Mesodermal cell (in vitro differentiated cells): ENCODE results near the gene CCL28.
"Not testable (repeated sequence)": the region's sequence is repeated elsewhere in the genome, so short reads cannot be mapped to it uniquely, and the experiment has no call there.

Experiments
- H3K27ac ChIP-seq: 2 replicates; pipeline ENCODE4 v1.7.0; 2013; ENCODE audit warnings: mild to moderate bottlenecking, low read depth, low read length, moderate library complexity; ENCODE audit not compliant: severe bottlenecking
- H3K36me3 ChIP-seq: 2 replicates; pipeline ENCODE4 v1.7.1; 2013; ENCODE audit warnings: mild to moderate bottlenecking, low read length, moderate library complexity; ENCODE audit not compliant: control insufficient read depth, insufficient read depth
- H3K4me1 ChIP-seq: one replicate; pipeline ENCODE4 v1.7.1; 2013; ENCODE audit warnings: mild to moderate bottlenecking, low read length; ENCODE audit not compliant: insufficient read depth, control insufficient read depth, poor library complexity, severe bottlenecking
- H3K4me3 ChIP-seq: 2 replicates; pipeline ENCODE4 v1.7.0; 2013; ENCODE audit warnings: low read length, control low read depth, mild to moderate bottlenecking; ENCODE audit not compliant: insufficient read depth, poor library complexity, severe bottlenecking; ENCODE audit errors: extremely low read depth
- H3K9me3 ChIP-seq: 2 replicates; pipeline ENCODE4 v1.7.1; 2013; ENCODE audit warnings: mild to moderate bottlenecking, low read length, moderate library complexity; ENCODE audit not compliant: control insufficient read depth
- WGBS, 2 experiments: methylation state at CpG; one replicate each; pipeline ENCODE4 v1.1.5; 2013; ENCODE audit warnings: missing lambda C conversion rate in 2 of 2; ENCODE audit not compliant: insufficient coverage in 2 of 2; 5-methylcytosine and 5-hydroxymethylcytosine counted together

The CCL28 gene

GRCh38 chr5:43370352-43370751 lies 41.8 kb downstream of the CCL28 start:
- H3K27ac ChIP-seq: no peak overlapping the region
- 100% methylated on average over 1 of the region's 1 CpG; no CpG with 5 or more reads in 1 of the 2 experiments for WGBS, 2 experiments
- H3K9me3 ChIP-seq: no peaks in the 10 kb centered on the region
- H3K4me1 ChIP-seq: no peaks in the 10 kb centered on the region
- no peaks in the 10 kb centered on the region for H3K36me3 ChIP-seq
- no peak overlapping the region for H3K4me3 ChIP-seq

GRCh38 chr5:43369651-43370050 lies 42.5 kb downstream of the CCL28 start:
- Histone ChIP-seq H3K36me3 (no peaks in the 10 kb centered on the region), H3K27ac (no peak overlapping the region), H3K9me3 (no peaks in the 10 kb centered on the region), H3K4me1 (no peaks in the 10 kb centered on the region), H3K4me3 (no peak overlapping the region)

GRCh38 chr5:43367909-43368669 lies 44.1 kb downstream of the CCL28 start:
- H3K9me3 ChIP-seq: no peaks in the 10 kb centered on the region
- H3K36me3 ChIP-seq: no peaks in the 10 kb centered on the region
- no peaks in the 10 kb centered on the region for H3K4me1 ChIP-seq
- 83% methylated on average over 1 of the region's 3 CpGs; no CpG with 5 or more reads in 1 of the 2 experiments for WGBS, 2 experiments
- no peak overlapping the region for H3K27ac ChIP-seq
- no peak overlapping the region for H3K4me3 ChIP-seq

- no peaks in the 10 kb centered on the region for H3K36me3 ChIP-seq
- no peak overlapping the region for H3K4me3 ChIP-seq
- WGBS, 2 experiments: 40 to 100% methylated on average over 1 of the region's 3 CpGs
- no peaks in the 10 kb centered on the region for H3K9me3 ChIP-seq
- H3K27ac ChIP-seq: no peak overlapping the region
- H3K4me1 ChIP-seq: no peaks in the 10 kb centered on the region
Measured at GRCh38 chr5:43367453-43367852, 44.7 kb downstream of the CCL28 start.

GRCh38 chr5:43366680-43367246 lies 45.4 kb downstream of the CCL28 start:
- H3K4me1 ChIP-seq, H3K4me3 ChIP-seq, H3K9me3 ChIP-seq, H3K36me3 ChIP-seq, H3K27ac ChIP-seq: not testable (repeated sequence)
- 100% methylated on average over 2 of the region's 4 CpGs; no CpG with 5 or more reads in 1 of the 2 experiments for WGBS, 2 experiments

- not testable (repeated sequence) for H3K4me3 ChIP-seq, H3K27ac ChIP-seq, H3K9me3 ChIP-seq, H3K4me1 ChIP-seq, H3K36me3 ChIP-seq
- WGBS, 2 experiments: 64% methylated on average over 1 of the region's 2 CpGs; no CpG with 5 or more reads in 1 of the 2 experiments
Measured at GRCh38 chr5:43365155-43365554, 47.0 kb downstream of the CCL28 start.

GRCh38 chr5:43363445-43364152 lies 48.6 kb downstream of the CCL28 start:
- Histone ChIP-seq H3K9me3 (peaks cover 16% of the 10 kb centered on the region), H3K4me1 (no peaks in the 10 kb centered on the region), H3K4me3 (no peak overlapping the region), H3K36me3 (no peaks in the 10 kb centered on the region), H3K27ac (no peak overlapping the region)
- 56 to 75% methylated on average over 1 of the region's 2 CpGs for WGBS, 2 experiments

- Histone ChIP-seq H3K4me1 (no peaks in the 10 kb centered on the region), H3K36me3 (no peaks in the 10 kb centered on the region), H3K4me3 (no peak overlapping the region), H3K27ac (no peak overlapping the region), H3K9me3 (peaks cover 16% of the 10 kb centered on the region)
- 63% methylated on average over 2 of the region's 3 CpGs; no CpG with 5 or more reads in 1 of the 2 experiments for WGBS, 2 experiments
Measured at GRCh38 chr5:43362725-43363435, 49.3 kb downstream of the CCL28 start.

- no peaks in the 10 kb centered on the region for H3K36me3 ChIP-seq
- no peak overlapping the region for H3K4me3 ChIP-seq
- H3K9me3 ChIP-seq: peaks cover 16% of the 10 kb centered on the region
- no peak overlapping the region for H3K27ac ChIP-seq
- H3K4me1 ChIP-seq: no peaks in the 10 kb centered on the region
Measured at GRCh38 chr5:43358726-43359125, 53.5 kb downstream of the CCL28 start.

- Histone ChIP-seq H3K27ac (no peak overlapping the region), H3K9me3 (peaks cover 16% of the 10 kb centered on the region), H3K4me1 (no peaks in the 10 kb centered on the region), H3K4me3 (no peak overlapping the region), H3K36me3 (no peaks in the 10 kb centered on the region)
- WGBS, 2 experiments: 79% methylated on average over 3 of the region's 3 CpGs; no CpG with 5 or more reads in 1 of the 2 experiments
Measured at GRCh38 chr5:43358301-43358700, 53.9 kb downstream of the CCL28 start.
